Liver (tissue), 9 donors: Measurements from ENCODE around the gene ANKRD27. TPM values are rescaled to one million over a fixed set of nuclear protein-coding genes. Genes with fewer than 3 reads are reported as not detected.
"Not testable (repeated sequence)": the region's sequence is repeated elsewhere in the genome, so short reads cannot be mapped to it uniquely, and the experiment has no call there.

Source experiments
- DNase-seq: peaks from one replicate; pipeline ENCODE4 v3.0.0-alpha.2; 2017; ENCODE audit warnings: low spot score
- H3K27ac ChIP-seq, 2 donors: one replicate each; pipeline ENCODE4 v1.7.0; 2013; ENCODE audit warnings: inconsistent platforms in 2 of 2, low read length in 2 of 2, control low read depth in 1 of 2, low read depth in 1 of 2, mild to moderate bottlenecking in 1 of 2
- H3K27me3 ChIP-seq, 4 donors: one replicate each; pipeline versions ENCODE4 v1.6.1 to v1.7.0; 2013; ENCODE audit warnings: low read length in 3 of 4, inconsistent platforms in 1 of 4, mild to moderate bottlenecking in 1 of 4, moderate library complexity in 1 of 4; ENCODE audit not compliant: control insufficient read depth in 4 of 4, insufficient read depth in 4 of 4
- H3K36me3 ChIP-seq, 4 donors: one replicate each; pipeline versions ENCODE4 v1.6.1 to v1.7.0; 2013; ENCODE audit warnings: low read length in 3 of 4, mild to moderate bottlenecking in 3 of 4, low read depth in 1 of 4, moderate library complexity in 1 of 4; ENCODE audit not compliant: control insufficient read depth in 4 of 4, insufficient read depth in 3 of 4
- H3K4me1 ChIP-seq, 4 donors: one replicate each; pipeline versions ENCODE4 v1.6.1 to v1.7.0; 2013; ENCODE audit warnings: low read length in 3 of 4, mild to moderate bottlenecking in 3 of 4, moderate library complexity in 1 of 4; ENCODE audit not compliant: control insufficient read depth in 4 of 4, insufficient read depth in 4 of 4
- H3K4me3 ChIP-seq, 3 donors: one replicate each; pipeline versions ENCODE4 v1.6.1 to v1.7.0; 2013; ENCODE audit warnings: low read length in 3 of 3, control low read depth in 1 of 3, low read depth in 1 of 3, mild to moderate bottlenecking in 1 of 3
- H3K9ac ChIP-seq, 2 donors: one replicate each; pipeline ENCODE4 v1.7.0; 2013; ENCODE audit warnings: low read length in 2 of 2, mild to moderate bottlenecking in 2 of 2, moderate library complexity in 2 of 2, control low read depth in 1 of 2, low read depth in 1 of 2
- H3K9me3 ChIP-seq, 4 donors: one replicate each; pipeline versions ENCODE4 v1.6.1 to v1.7.0; 2013; ENCODE audit warnings: low read length in 3 of 4; ENCODE audit not compliant: control insufficient read depth in 4 of 4
- EGR1 ChIP-seq, 2 donors: IDR thresholded peaks; 2 replicates each; pipeline ENCODE4 v1.6.1; 2016 to 2018; ENCODE audit warnings: antibody characterized with exemption in 2 of 2, low read depth in 2 of 2
- FOXA1 ChIP-seq: IDR thresholded peaks from 2 replicates; pipeline ENCODE4 v1.6.1; 2016; ENCODE audit warnings: antibody characterized with exemption
- FOXA2 ChIP-seq: IDR thresholded peaks from 2 replicates; pipeline ENCODE4 v1.6.1; 2016; ENCODE audit warnings: antibody characterized with exemption
- GABPA ChIP-seq, 2 donors: IDR thresholded peaks in 1 of 2; conservative IDR thresholded peaks in 1 of 2; 2 replicates each; pipeline ENCODE4 v1.6.1; 2016; ENCODE audit warnings: antibody characterized with exemption in 2 of 2, mild to moderate bottlenecking in 1 of 2, moderate library complexity in 1 of 2
- HNF4A ChIP-seq, 2 donors: conservative IDR thresholded peaks; 2 replicates each; pipeline ENCODE4 v1.6.1; 2016; ENCODE audit warnings: antibody characterized with exemption in 2 of 2, mild to moderate bottlenecking in 2 of 2
- RAD21 ChIP-seq, 2 donors: IDR thresholded peaks; 2 replicates each; pipeline ENCODE4 v1.6.1; 2016; ENCODE audit warnings: antibody characterized with exemption in 2 of 2, mild to moderate bottlenecking in 2 of 2
- SP1 ChIP-seq: IDR thresholded peaks from 2 replicates; pipeline ENCODE4 v1.6.1; 2018; ENCODE audit warnings: antibody characterized with exemption, mild to moderate bottlenecking
- TAF1 ChIP-seq: conservative IDR thresholded peaks from 2 replicates; pipeline ENCODE4 v1.6.1; 2016; ENCODE audit warnings: antibody characterized with exemption, mild to moderate bottlenecking
- YY1 ChIP-seq: IDR thresholded peaks from 2 replicates; pipeline ENCODE4 v1.6.1; 2016; ENCODE audit warnings: antibody characterized with exemption, mild to moderate bottlenecking
- WGBS: extraction: QIAGEN DNeasy Blood & Tissue Kit; methylation state at CpG from one replicate; pipeline ENCODE4 v1.1.7; 2013; 5-methylcytosine and 5-hydroxymethylcytosine counted together
- polyA plus RNA-seq, 2 donors: library from polyadenylated mRNA; stranded (reverse) in 1 of 2; unstranded in 1 of 2; fragments of 200-250 nt in 1 of 2; fragments of >200 nt in 1 of 2; fragmentation: Nextera tagmentation in 1 of 2; extraction: Ambion mirVana in 1 of 2; gene quantifications; one replicate each; pipeline versions ENCODE4 v1.2.1 to v1.2.3, GENCODE V29; 2013 to 2015
- total RNA-seq, 2 donors: library from RNA; depleted of rRNA; stranded (reverse); fragments of >200 nt; gene quantifications; one replicate each; pipeline ENCODE4 v1.2.3, GENCODE V29; 2014
- TF ChIP-seq, protein P1 (sequence below): IDR thresholded peaks from 2 replicates; pipeline ENCODE4 v1.6.1; 2016; ENCODE audit warnings: antibody characterized with exemption
- TF ChIP-seq, protein P2 (sequence below): IDR thresholded peaks from 2 replicates; pipeline ENCODE4 v1.6.1; 2016; ENCODE audit warnings: antibody characterized with exemption
- TF ChIP-seq, protein P3 (sequence below): IDR thresholded peaks from 2 replicates; pipeline ENCODE4 v1.6.1; 2016; ENCODE audit warnings: antibody characterized with exemption
- TF ChIP-seq, protein P4 (sequence below): fragments of 150-350 bp; IDR thresholded peaks from 2 replicates; pipeline ENCODE4 v1.5.1; 2017; ENCODE audit warnings: improper control_type of control experiment, low read depth, low read length; ENCODE audit not compliant: missing input control
- donor health status: healthy.
- donor health status: healthy.
- donor health status: healthy.
- donor health status: healthy.
- donor health status: healthy.

The ANKRD27 gene
- total and polyA plus RNA-seq, 4 donors: 3.4 to 14.2 (median 7.8) TPM

DNA sequence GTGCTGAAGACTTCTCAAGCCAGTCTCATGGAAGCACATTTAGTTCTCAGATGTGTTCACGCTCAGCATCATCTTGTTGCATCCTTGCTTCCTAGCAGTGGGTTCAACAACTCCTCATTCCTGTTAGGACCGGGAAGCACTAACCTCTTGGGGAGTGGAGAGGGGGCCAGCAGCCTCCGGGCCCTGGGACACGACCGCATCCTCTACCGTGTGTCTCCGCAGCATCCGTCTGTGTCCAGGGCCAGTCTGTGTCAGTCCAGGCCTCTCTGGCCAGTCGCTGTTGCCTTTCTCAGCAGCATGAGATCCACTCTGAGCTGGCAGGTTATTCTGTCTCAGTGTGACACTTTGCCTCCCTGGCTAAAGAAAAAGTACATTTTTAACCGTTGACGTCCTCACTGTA is 77.0 kb downstream of the ANKRD27 start:
- H3K36me3 ChIP-seq: peaks cover 11 to 29% (median 24%) of the 10 kb centered on the region in 4 donors
- TF ChIP-seq HNF4A (conservative IDR thresholded peaks at IDR 0.05): no peak
- TF ChIP-seq TAF1: no peak
- no peak for TF ChIP-seq YY1
- TF ChIP-seq SP1: no peak
- TF ChIP-seq, protein P1, sequence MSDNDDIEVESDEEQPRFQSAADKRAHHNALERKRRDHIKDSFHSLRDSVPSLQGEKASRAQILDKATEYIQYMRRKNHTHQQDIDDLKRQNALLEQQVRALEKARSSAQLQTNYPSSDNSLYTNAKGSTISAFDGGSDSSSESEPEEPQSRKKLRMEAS: no peak
- TF ChIP-seq, protein P2, sequence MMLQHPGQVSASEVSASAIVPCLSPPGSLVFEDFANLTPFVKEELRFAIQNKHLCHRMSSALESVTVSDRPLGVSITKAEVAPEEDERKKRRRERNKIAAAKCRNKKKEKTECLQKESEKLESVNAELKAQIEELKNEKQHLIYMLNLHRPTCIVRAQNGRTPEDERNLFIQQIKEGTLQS: no peak
- no peak for TF ChIP-seq EGR1 (IDR thresholded peaks at IDR 0.05; ENCODE audit: low read depth in 2 of 2)
- TF ChIP-seq, protein P3, sequence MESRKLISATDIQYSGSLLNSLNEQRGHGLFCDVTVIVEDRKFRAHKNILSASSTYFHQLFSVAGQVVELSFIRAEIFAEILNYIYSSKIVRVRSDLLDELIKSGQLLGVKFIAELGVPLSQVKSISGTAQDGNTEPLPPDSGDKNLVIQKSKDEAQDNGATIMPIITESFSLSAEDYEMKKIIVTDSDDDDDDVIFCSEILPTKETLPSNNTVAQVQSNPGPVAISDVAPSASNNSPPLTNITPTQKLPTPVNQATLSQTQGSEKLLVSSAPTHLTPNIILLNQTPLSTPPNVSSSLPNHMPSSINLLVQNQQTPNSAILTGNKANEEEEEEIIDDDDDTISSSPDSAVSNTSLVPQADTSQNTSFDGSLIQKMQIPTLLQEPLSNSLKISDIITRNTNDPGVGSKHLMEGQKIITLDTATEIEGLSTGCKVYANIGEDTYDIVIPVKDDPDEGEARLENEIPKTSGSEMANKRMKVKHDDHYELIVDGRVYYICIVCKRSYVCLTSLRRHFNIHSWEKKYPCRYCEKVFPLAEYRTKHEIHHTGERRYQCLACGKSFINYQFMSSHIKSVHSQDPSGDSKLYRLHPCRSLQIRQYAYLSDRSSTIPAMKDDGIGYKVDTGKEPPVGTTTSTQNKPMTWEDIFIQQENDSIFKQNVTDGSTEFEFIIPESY: no peak
- no peak for TF ChIP-seq FOXA2
- no peak for TF ChIP-seq FOXA1
- TF ChIP-seq, protein P4, sequence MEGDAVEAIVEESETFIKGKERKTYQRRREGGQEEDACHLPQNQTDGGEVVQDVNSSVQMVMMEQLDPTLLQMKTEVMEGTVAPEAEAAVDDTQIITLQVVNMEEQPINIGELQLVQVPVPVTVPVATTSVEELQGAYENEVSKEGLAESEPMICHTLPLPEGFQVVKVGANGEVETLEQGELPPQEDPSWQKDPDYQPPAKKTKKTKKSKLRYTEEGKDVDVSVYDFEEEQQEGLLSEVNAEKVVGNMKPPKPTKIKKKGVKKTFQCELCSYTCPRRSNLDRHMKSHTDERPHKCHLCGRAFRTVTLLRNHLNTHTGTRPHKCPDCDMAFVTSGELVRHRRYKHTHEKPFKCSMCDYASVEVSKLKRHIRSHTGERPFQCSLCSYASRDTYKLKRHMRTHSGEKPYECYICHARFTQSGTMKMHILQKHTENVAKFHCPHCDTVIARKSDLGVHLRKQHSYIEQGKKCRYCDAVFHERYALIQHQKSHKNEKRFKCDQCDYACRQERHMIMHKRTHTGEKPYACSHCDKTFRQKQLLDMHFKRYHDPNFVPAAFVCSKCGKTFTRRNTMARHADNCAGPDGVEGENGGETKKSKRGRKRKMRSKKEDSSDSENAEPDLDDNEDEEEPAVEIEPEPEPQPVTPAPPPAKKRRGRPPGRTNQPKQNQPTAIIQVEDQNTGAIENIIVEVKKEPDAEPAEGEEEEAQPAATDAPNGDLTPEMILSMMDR: no peak
- 96% methylated on average over 11 of the region's 11 CpGs for WGBS
- no peak overlapping the region for H3K9ac ChIP-seq
- no peaks in the 10 kb centered on the region for H3K27me3 ChIP-seq
- H3K27ac ChIP-seq: no peak overlapping the region
- H3K4me3 ChIP-seq: no peak overlapping the region
- no peaks in the 10 kb centered on the region for H3K4me1 ChIP-seq
- no peaks in the 10 kb centered on the region for H3K9me3 ChIP-seq
- no peak for DNase-seq

DNA sequence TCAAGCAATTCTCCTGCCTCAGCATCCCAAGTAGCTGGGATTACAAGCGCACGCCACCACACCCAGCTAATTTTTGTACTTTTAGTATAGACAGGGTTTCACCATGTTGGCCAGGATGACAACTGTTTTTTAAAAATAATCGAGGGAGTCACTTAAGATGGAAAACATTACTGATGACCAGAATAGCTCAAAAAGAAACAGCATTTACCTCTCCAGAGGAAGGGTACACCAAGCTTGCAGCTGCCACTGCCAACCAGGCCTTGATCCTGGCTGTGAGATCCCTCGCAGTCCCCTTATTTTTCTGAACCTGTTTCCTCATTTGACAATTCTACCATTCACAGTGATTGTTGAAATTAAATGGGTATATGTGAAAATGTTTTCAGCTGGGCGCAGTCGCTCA is 79.5 kb downstream of the ANKRD27 start:
- Histone ChIP-seq H3K9me3 (no peaks in the 10 kb centered on the region), H3K27ac (no peak overlapping the region), H3K27me3 (no peaks in the 10 kb centered on the region), H3K36me3 (peaks cover 11 to 25% (median 22%) of the 10 kb centered on the region in 4 donors), H3K4me1 (no peaks in the 10 kb centered on the region), H3K9ac (no peak overlapping the region), H3K4me3 (no peak overlapping the region)
- TF ChIP-seq YY1: no peak
- no peak for TF ChIP-seq GABPA (IDR thresholded peaks at IDR 0.05 in 1 of 2, conservative IDR thresholded peaks at IDR 0.05 in 1 of 2)
- TF ChIP-seq RAD21 (IDR thresholded peaks at IDR 0.05): no peak
- no peak for DNase-seq
- 96% methylated on average over 6 of the region's 6 CpGs for WGBS

DNA sequence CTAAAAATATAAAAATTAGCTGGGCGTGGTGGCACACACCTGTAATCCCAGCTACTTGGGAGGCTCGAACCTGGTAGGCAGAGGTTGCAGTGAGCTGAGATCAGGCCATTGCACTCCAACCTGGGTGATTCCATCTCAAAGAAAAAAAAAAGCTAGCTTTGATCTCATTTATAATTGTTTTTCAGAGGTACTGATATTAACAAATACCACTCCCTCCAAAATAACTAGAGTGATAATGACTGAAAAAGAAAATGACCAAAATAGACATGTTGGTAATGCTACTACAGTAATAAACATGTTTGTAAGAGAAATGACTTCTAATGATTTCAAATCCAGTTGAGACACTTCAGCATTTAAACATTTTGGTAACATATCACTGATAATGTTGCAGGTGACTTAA is 81.0 kb downstream of the ANKRD27 start:
- TF ChIP-seq, protein P3: no peak
- H3K36me3 ChIP-seq: peaks cover 11 to 25% (median 22%) of the 10 kb centered on the region in 4 donors
- H3K27ac ChIP-seq: no peak overlapping the region
- no peak for DNase-seq
- H3K4me3 ChIP-seq: no peak overlapping the region
- no peaks in the 10 kb centered on the region for H3K4me1 ChIP-seq
- no peaks in the 10 kb centered on the region for H3K27me3 ChIP-seq
- H3K9ac ChIP-seq: no peak overlapping the region
- no peaks in the 10 kb centered on the region for H3K9me3 ChIP-seq
- 97% methylated on average over 2 of the region's 2 CpGs for WGBS

DNA sequence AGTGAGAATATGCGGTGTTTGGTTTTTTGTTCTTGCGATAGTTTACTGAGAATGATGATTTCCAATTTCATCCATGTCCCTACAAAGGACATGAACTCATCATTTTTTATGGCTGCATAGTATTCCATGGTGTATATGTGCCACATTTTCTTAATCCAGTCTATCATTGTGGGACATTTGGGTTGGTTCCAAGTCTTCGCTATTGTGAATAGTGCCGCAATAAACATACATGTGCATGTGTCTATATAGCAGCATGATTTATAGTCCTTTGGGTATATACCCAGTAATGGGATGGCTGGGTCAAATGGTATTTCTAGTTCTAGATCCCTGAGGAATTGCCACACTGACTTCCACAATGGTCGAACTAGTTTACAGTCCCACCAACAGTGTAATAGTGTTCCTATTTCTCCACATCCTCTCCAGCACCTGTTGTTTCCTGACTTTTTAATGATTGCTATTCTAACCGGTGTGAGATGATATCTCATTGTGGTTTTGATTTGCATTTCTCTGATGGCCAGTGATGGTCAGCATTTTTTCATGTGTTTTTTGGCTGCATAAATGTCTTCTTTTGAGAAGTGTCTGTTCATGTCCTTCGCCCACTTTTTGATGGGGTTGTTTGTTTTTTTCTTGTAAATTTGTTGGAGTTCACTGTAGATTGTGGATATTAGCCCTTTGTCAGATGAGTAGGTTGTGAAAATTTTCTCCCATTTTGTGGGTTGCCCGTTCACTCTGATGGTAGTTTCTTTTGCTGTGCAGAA is 87.1 kb downstream of the ANKRD27 start:
- not testable (repeated sequence) for DNase-seq, H3K4me1 ChIP-seq, H3K27ac ChIP-seq, H3K27me3 ChIP-seq, H3K4me3 ChIP-seq, H3K9ac ChIP-seq, H3K9me3 ChIP-seq
- H3K36me3 ChIP-seq: peaks cover 4 to 30% (median 22%) of the 10 kb centered on the region in 4 donors
- 93% methylated on average over 7 of the region's 8 CpGs for WGBS
